ENCODE measurements around the gene KSR2. TPM values are rescaled to one million over a fixed set of nuclear protein-coding genes. Genes with fewer than 3 reads are reported as not detected.

The KSR2 gene
- total and polyA plus RNA-seq, 2 of the 13 experiments (the other 11 are each of a cell fraction or from before 2014, with no cell fraction given), result 0.02 TPM; not detected in 1

GRCh38 chr12:117733549-117733805 lies 235.3 kb downstream of the KSR2 start:
- intact Hi-C loops (cut with micrococcal nuclease; ENCODE audit: unreplicated experiment) (no loop called here), in situ Hi-C loops (cut with HindIII; ENCODE audit: extremely low pct_ligation_motif_present, low pct_unique_long_range_greater_than_20kb) (no loop called here)
- no peak overlapping the region for H3K27ac ChIP-seq (ENCODE audit: extremely low read length, insufficient read depth, low read length)
- no peak for ATAC-seq
- FAIRE-seq, result no peak
- CTCF ChIA-PET (ENCODE audit: low intra/inter-chr PET ratio, low total read pairs), result no interaction called here
- no peak overlapping the region for H3K4me2 ChIP-seq (ENCODE audit: low read depth, low read length)
- no TSS peak for BruUV-seq (replicated peaks)
- H3K4me1 ChIP-seq (ENCODE audit: insufficient read depth, low read length), result no peaks in the 10 kb centered on the region
- H3K27me3 ChIP-seq (ENCODE audit: control insufficient read depth in 1 of 2, insufficient read depth in 2 of 2, low read length in 2 of 2), result peaks cover 0 to 3% of the 10 kb centered on the region in 2 experiments; a peak in 1 of 5 replicates
- POLR2A ChIA-PET, result no interaction called here
- no peak for TF ChIP-seq ZNF768 (CRISPR knock-in tag; IDR thresholded peaks at IDR 0.05)
- TF ChIP-seq HCFC1 (IDR thresholded peaks at IDR 0.05; ENCODE audit: low read depth, low read length), result no peak
- no peak for TF ChIP-seq ZNF12 (CRISPR knock-in tag; IDR thresholded peaks at IDR 0.05)
- no peak for TF ChIP-seq MEIS1 (CRISPR knock-in tag; IDR thresholded peaks at IDR 0.05; ENCODE audit: borderline replicate concordance)
- TF ChIP-seq, protein P1, sequence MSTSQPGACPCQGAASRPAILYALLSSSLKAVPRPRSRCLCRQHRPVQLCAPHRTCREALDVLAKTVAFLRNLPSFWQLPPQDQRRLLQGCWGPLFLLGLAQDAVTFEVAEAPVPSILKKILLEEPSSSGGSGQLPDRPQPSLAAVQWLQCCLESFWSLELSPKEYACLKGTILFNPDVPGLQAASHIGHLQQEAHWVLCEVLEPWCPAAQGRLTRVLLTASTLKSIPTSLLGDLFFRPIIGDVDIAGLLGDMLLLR (CRISPR knock-in tag; IDR thresholded peaks at IDR 0.05), result no peak
- TF ChIP-seq ZFP36 (IDR thresholded peaks at IDR 0.05; ENCODE audit: borderline replicate concordance, low read depth, low read length, partially characterized antibody), result no peak
- TF ChIP-seq SIN3A (IDR thresholded peaks at IDR 0.05; ENCODE audit: borderline replicate concordance, low read depth, low read length), result no peak
- no peak for TF ChIP-seq ELF1 (CRISPR knock-in tag; IDR thresholded peaks at IDR 0.05)
- TF ChIP-seq HIC2 (CRISPR knock-in tag; IDR thresholded peaks at IDR 0.05; ENCODE audit: low read depth), result no peak
- TF ChIP-seq, protein P2, sequence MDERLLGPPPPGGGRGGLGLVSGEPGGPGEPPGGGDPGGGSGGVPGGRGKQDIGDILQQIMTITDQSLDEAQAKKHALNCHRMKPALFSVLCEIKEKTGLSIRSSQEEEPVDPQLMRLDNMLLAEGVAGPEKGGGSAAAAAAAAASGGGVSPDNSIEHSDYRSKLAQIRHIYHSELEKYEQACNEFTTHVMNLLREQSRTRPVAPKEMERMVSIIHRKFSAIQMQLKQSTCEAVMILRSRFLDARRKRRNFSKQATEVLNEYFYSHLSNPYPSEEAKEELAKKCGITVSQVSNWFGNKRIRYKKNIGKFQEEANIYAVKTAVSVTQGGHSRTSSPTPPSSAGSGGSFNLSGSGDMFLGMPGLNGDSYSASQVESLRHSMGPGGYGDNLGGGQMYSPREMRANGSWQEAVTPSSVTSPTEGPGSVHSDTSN (CRISPR knock-in tag; IDR thresholded peaks at IDR 0.05), result no peak
- no peak for TF ChIP-seq ZNF674 (CRISPR knock-in tag; IDR thresholded peaks at IDR 0.05; ENCODE audit: low read depth)
- no peak for TF ChIP-seq MYC (CRISPR knock-in tag; IDR thresholded peaks at IDR 0.05; ENCODE audit: borderline replicate concordance)
- no peak for TF ChIP-seq ZNF337 (CRISPR knock-in tag; IDR thresholded peaks at IDR 0.05; ENCODE audit: borderline replicate concordance, low read depth)
- TF ChIP-seq GATAD2A (CRISPR knock-in tag; IDR thresholded peaks at IDR 0.05), result no peak
- TF ChIP-seq FOSL1 (CRISPR knock-in tag; IDR thresholded peaks at IDR 0.05; ENCODE audit: borderline replicate concordance), result no peak
- no peak for TF ChIP-seq FOSL2 (CRISPR knock-in tag; IDR thresholded peaks at IDR 0.05)
- no peak for TF ChIP-seq SNAI1 (CRISPR knock-in tag; IDR thresholded peaks at IDR 0.05; ENCODE audit: borderline replicate concordance)
- no peak for TF ChIP-seq ZNF205 (CRISPR knock-in tag; IDR thresholded peaks at IDR 0.05)
- H4K20me1 ChIP-seq (ENCODE audit: insufficient read depth, low read length), result no peaks in the 10 kb centered on the region
- no peaks in the 10 kb centered on the region for H3K9me3 ChIP-seq (ENCODE audit: low read length)
- H3K36me3 ChIP-seq (replicated peaks in 1 of 2; ENCODE audit: control insufficient read depth in 1 of 2, insufficient read depth in 2 of 2, low read length in 2 of 2), result no peaks in the 10 kb centered on the region
- H2AFZ ChIP-seq (ENCODE audit: low read length), result no peak overlapping the region
- no peaks in the 10 kb centered on the region for H3K79me2 ChIP-seq (ENCODE audit: insufficient read depth, low read length)
- no peak for DNase-seq (ENCODE audit: low spot score)
- H3K9ac ChIP-seq (ENCODE audit: insufficient read depth, low read depth, low read length), result no peak overlapping the region
- WGBS (ENCODE audit: low lambda C conversion rate), result 0% methylated on average over 1 of the region's 1 CpG
- H3K4me3 ChIP-seq (replicated peaks in 1 of 3; ENCODE audit: insufficient read depth in 1 of 3, low read depth in 2 of 3, low read length in 3 of 3), result no peak overlapping the region

Measured in HepG2 (cell line).